HG02981 (cell line): ENCODE data around the gene KCTD8.

ENCODE experiments used
- ATAC-seq: cut with Tn5 transposase; IDR thresholded peaks from one replicate; pipeline ENCODE4 v1.9.1; 2021; ENCODE audit warnings: mild to moderate bottlenecking, moderate library complexity; ENCODE audit not compliant: unreplicated experiment

Gene KCTD8

DNA sequence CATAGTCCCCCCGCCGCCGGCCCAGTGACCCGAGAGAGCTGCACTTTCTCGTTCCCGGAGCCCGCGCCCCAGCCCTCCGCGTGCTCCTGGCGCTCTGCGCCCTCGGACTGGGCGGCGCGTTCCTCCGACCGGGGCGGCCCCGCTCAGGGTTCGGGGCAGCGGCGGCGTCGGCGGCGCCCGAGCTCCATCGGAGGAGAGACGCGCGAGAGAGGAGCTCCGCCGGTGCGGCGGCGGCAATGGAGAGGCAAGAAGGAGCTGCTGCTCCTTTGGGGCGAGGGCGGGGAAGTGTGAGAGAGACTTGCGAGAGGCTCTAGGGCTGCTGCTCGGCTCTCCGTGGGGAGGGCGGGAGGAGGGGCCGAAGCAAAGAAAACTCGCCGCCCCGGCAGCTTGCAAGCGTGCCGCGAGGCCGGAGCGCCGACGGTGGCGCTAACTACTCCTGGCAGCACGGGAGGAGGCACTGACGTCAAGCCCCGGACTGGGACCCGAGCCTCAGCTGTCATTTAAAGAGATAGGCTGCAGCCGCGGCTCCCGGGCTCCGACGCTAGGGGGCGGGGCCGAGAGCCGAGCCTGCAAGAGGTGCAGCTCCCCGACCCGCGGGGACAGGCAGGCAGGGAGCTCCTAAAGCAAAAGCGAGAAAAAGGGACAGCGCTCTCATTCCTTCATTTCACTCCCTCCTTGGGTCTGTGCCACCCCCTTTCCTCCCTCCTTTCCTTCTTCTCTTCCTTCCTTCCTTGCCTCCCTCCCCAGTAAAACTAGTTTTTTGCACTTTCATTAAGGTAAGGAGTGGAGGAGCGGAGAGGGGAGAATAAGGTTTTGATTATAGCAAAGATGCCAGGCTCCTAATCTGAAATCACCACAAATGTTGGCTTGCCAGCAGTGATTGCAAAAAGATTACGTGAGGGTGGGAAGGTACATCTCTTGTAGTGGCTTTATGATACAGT lies at the start of gene KCTD8:
Gene KCTD8 (minus strand): TSS at position 289 of the 941 bp plus-strand sequence.
- ATAC-seq = peak; percentile 98

GRCh38 chr4:44494810-44495701 lies 46.4 kb upstream of the KCTD8 start:
- no peak for ATAC-seq

DNA sequence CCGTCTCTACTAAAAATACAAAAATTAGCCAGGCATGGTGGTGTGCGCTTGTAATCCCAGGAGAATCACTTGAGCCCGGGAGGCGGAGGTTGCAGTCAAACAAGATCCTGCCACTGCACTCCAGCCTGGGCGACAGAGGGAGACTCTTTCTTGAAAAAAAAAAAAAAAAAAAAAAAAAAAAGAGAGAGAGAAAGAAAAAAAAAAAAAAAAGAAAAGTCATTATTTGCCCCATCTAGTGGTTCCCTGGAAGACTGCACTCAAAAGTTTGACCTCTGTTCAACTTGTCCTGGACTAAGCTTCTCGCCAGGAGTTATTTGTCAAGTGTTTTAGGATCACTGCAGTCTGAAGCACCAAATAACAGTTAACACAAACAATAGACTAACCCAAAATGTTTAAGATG lies 45.3 kb upstream of the KCTD8 start:
- no peak for ATAC-seq

DNA sequence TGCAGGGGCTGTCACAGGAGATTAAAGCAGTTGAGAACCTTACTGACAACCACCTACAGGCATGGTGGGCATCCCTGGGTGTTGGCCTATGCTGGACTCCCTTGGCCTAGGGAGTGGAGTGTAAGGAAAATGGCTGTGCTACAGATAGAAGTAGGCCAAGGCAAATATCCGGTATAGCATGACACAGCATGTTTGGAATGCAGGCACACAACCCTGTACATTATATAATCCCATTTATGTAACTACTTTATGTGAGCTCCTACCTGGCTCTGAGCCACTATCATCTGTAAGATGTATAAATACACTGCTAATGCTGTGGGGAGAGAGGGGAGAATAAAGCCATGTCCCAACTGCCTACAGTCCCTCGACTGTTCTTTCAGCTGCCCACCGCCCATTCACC lies 38.7 kb upstream of the KCTD8 start:
- no peak for ATAC-seq

GRCh38 chr4:44479731-44480130 lies 31.1 kb upstream of the KCTD8 start:
- ATAC-seq = no peak

GRCh38 chr4:44462259-44462658 lies 13.7 kb upstream of the KCTD8 start:
- ATAC-seq = no peak

DNA sequence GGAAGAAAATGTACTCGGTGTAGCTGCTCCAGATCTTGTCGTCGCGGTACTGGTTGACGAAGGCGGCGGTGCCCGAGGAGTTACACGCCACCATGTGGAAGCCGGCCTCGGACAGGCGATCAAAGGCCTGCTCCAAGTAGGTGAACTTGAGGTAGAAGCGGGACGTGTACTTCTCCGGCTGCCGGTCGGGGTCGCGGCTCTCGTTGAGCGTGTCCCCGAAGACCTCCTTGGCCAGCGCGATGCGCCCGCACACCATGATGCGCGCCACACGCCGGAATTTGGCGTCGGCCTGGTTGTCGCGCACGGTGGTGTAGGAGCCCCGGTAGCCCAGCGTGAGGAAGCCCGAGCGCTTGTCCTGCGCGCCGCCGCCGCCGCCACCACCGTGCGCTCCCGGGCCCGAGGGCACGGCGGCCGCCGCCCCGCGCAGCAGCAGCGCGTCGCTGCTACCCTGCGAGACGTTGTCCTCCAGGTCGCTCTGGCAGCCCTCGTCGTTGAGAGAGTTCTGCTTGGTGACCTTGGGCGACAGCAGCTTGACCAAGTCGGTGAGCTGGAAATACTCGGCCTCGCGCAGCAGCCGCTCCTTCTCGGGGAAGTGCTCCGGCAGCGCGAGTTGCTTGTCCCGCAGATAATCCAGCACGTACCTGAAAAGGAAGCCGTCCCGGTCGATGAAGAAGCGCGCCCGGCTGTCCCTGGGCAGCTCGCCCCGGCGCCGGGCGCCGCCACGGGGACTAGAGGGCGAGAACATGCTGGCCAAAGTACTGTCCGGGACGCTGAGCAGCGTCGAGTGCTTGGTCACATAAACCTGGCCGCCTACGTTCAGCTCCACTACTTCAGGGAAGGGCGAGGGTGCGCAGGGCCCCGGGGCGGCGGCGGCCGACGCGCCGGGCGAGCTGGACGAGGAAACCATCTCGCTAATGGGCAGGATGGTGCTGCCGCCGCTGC lies 775 bp downstream of the KCTD8 start:
- ATAC-seq = peak; percentile 2

DNA sequence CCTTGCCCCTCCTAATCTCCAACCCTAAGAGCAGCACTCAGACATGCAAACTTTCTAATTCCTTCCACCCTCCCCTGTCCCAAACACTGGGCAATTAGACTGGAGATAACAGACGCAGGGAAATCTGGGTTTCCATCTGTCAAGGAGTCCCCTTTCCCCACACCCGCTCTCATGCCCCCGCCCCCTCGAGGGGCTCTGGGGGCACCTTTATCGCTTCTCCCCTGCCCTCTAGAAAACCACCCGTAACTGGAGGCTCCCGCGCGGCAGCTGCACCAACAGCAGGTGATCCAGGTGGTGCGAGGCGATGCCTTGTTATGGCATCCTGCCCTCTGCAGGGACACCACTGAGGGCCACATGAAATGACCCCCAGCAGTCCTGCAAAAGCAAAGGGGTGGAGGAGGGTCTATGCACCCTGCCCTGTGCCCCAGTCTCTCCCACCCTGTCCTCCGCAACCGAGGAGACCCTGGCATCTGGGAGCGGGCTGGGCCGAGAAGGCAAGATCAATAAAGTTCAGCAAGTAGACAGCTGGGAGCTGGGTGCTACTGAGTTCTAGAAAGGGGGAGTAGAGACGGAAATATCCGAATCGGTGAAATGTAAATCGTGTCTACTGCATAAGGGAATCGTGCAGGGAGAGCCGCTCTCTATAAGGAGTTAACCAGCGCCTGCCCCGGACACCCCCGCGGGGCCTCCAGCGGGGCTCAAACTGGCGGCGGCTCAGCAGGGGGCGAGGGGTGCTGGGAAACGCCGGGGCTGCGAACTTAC lies 1.6 kb downstream of the KCTD8 start:
- no peak for ATAC-seq

DNA sequence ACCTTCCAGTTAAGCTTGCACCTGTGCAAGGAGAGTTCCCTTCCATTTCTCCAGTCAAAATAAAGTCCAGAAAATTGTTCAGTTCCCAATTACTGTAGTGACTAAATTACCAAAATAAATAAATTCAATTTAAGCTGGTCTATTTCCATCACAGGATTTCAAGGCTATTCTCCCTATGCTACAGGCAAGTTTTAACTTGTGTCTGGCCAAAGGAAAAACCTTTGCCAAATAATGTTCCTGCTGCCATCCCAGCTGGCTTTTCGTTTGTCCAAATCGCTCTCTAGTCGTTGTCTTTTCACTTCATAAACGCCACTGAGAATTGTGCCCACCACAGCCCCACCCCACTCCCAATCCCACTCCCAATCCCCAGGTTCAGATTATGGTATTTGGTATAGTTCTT lies 2.4 kb downstream of the KCTD8 start:
- ATAC-seq = no peak

- ATAC-seq = no peak
These were observed 9.9 kb downstream of the KCTD8 start for GRCh38 chr4:44438687-44439086.

DNA sequence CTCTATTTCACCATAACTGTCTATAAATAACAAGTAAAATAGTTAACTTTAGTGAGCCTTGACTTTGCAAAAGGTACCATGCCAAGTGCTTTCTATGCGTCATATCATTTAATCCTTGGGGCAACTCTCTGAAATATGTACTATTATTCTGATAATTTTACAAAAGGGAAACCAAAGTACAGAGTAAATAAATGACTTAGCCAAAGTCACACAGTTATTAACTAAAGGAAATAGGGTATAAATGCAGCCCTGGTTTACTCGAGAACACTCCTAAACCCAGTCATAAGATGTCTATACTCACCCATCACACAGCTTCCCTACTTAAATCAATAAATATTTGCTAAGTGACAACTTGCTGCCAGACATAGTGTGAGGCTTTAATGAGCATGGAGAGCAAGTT lies 14.4 kb downstream of the KCTD8 start:
- no peak for ATAC-seq

GRCh38 chr4:44425614-44426208 lies 22.9 kb downstream of the KCTD8 start:
- ATAC-seq = no peak

DNA sequence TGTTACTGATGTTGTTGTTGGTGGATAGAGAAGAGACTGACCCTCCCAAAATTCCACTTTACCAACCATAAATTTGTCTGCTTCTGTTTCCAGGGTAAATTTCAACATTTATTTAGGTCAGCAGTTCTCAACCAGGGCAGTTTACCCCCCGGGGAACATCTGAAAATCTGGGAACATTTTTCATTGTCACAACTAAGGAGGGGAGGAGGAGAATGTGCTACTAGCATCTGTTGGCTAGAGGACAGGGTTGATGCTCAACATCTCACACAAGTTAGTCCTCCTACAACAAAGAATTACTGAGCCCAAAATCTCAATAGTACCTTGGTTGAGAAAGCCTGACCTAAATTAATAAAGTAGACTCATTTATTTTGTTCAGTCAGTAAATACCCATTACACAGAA lies 25.7 kb downstream of the KCTD8 start:
- no peak for ATAC-seq

DNA sequence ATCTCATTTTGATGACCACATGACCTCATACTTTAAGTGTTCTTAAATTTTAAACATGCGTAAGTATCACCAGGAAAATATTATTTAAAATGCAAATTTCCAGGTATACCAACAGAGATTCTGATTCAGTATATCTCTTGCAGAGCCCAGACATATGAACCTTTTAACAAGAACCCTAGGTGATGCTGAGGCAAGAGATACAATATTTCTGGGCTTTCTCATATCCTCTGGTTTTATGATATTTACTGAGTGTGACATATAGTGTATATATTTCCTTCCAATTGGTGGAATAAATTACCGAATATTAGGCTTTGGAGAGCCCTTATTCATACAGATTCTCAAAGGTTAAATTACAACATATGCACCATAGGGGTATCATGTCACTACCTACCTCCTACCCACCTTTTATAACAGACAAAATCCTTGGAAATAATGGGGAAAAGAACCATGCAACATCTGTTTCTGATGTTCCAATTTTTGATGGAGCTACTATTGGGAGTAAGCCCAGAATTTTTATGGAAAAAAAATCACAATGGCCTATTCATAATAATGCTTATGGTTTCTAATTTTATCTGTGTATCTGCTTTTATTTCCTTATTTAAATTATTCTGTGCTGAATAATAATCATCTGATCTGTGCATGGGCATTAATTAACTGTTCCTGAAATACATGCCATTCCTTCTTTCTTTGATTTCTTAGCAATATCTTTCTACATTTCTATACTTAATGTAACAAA lies 27.1 kb downstream of the KCTD8 start:
- no peak for ATAC-seq

- no peak for ATAC-seq
These were observed 33.4 kb downstream of the KCTD8 start for GRCh38 chr4:44415251-44415650.

- ATAC-seq = no peak
These were observed 80.0 kb downstream of the KCTD8 start for GRCh38 chr4:44368413-44369167.

- no peak for ATAC-seq
These were observed 94.4 kb downstream of the KCTD8 start for GRCh38 chr4:44354172-44354571.

GRCh38 chr4:44351069-44351468 lies 97.5 kb downstream of the KCTD8 start:
- ATAC-seq = no peak
